Keratinocyte (primary cell): ENCODE data around the gene NXPH3. TPM values are rescaled to one million over a fixed set of nuclear protein-coding genes. Genes with fewer than 3 reads are reported as not detected.

ENCODE experiments used
- DNase-seq: peaks from one replicate; pipeline ENCODE4 v3.0.0-alpha.2; 2011; ENCODE audit warnings: low read depth, missing footprints, low spot score
- FAIRE-seq: peaks from 2 replicates; lab custom pipeline; 2011; peaks lifted over from hg19 to GRCh38; lab: Jason Lieb, UNC
- H2AFZ ChIP-seq: 2 replicates; pipeline ENCODE4 v1.6.0; 2012; ENCODE audit warnings: low read length, control low read depth, inconsistent platforms; ENCODE audit not compliant: control insufficient read depth
- H3K27ac ChIP-seq: 2 replicates; pipeline ENCODE4 v1.5.1; 2011; ENCODE audit warnings: low read length; ENCODE audit not compliant: control insufficient read depth, insufficient read depth
- H3K27me3 ChIP-seq: 3 replicates; pipeline ENCODE4 v1.6.0; 2011; ENCODE audit warnings: low read length; ENCODE audit not compliant: control insufficient read depth, insufficient read depth; ENCODE audit errors: extremely low read depth
- H3K36me3 ChIP-seq, 2 experiments: 2 replicates in 1 of 2; 3 replicates in 1 of 2; pipeline ENCODE4 v1.5.1; 2011; ENCODE audit warnings: low read length in 2 of 2, mild to moderate bottlenecking in 1 of 2; ENCODE audit not compliant: control insufficient read depth in 2 of 2, insufficient read depth in 2 of 2; ENCODE audit errors: extremely low read depth in 1 of 2
- H3K4me1 ChIP-seq: 3 replicates; pipeline ENCODE4 v1.5.1; 2011; ENCODE audit warnings: low read length; ENCODE audit not compliant: control insufficient read depth, insufficient read depth; ENCODE audit errors: extremely low read depth
- H3K4me2 ChIP-seq: 3 replicates; pipeline ENCODE4 v1.6.0; 2011; ENCODE audit warnings: low read depth, low read length; ENCODE audit not compliant: control insufficient read depth, insufficient read depth; ENCODE audit errors: extremely low read depth
- H3K4me3 ChIP-seq, 3 experiments: fragments of 200-600 bp in 1 of 3; sonication (generic) in 1 of 3; 2 replicates in 2 of 3; 3 replicates in 1 of 3; pipeline ENCODE4 v1.5.1; 2011 to 2016; ENCODE audit warnings: low read length in 3 of 3, mild to moderate bottlenecking in 3 of 3, control low read depth in 2 of 3, inconsistent platforms in 1 of 3, low read depth in 1 of 3, mixed read lengths in 1 of 3, mixed run types in 1 of 3, moderate library complexity in 1 of 3; ENCODE audit not compliant: control insufficient read depth in 2 of 3, insufficient read depth in 2 of 3; ENCODE audit errors: extremely low read depth in 1 of 3
- H3K79me2 ChIP-seq: 2 replicates; pipeline ENCODE4 v1.6.0; 2012; ENCODE audit warnings: low read length; ENCODE audit not compliant: control insufficient read depth, insufficient read depth
- H3K9ac ChIP-seq: 3 replicates; pipeline ENCODE4 v1.6.0; 2011; ENCODE audit warnings: low read length; ENCODE audit not compliant: control insufficient read depth, insufficient read depth; ENCODE audit errors: extremely low read depth
- H3K9me1 ChIP-seq: 3 replicates; pipeline ENCODE4 v1.6.0; 2011; ENCODE audit warnings: low read length; ENCODE audit not compliant: control insufficient read depth, insufficient read depth; ENCODE audit errors: extremely low read depth
- H3K9me3 ChIP-seq: 2 replicates; pipeline ENCODE4 v1.5.1; 2012; ENCODE audit warnings: low read depth, low read length; ENCODE audit not compliant: control insufficient read depth
- H4K20me1 ChIP-seq: 3 replicates; pipeline ENCODE4 v1.6.0; 2011; ENCODE audit warnings: low read length; ENCODE audit not compliant: control insufficient read depth, insufficient read depth; ENCODE audit errors: extremely low read depth
- CTCF ChIP-seq, 3 experiments: IDR thresholded peaks in 1 of 3; conservative IDR thresholded peaks in 1 of 3; optimal IDR thresholded peaks in 1 of 3; 2 replicates in 2 of 3; 3 replicates in 1 of 3; pipeline versions ENCODE3 to v1.5.1; 2011; ENCODE audit warnings: low read length in 3 of 3, mild to moderate bottlenecking in 3 of 3, moderate library complexity in 2 of 3, control low read depth in 1 of 3, inconsistent platforms in 1 of 3; ENCODE audit not compliant: insufficient read depth in 2 of 3; ENCODE audit errors: extremely low read depth in 1 of 3
- EZH2 ChIP-seq: IDR thresholded peaks from one replicate; pipeline ENCODE4 v1.6.1; 2012; ENCODE audit warnings: inconsistent platforms, mild to moderate bottlenecking, low read length, moderate library complexity
- dilution Hi-C: fragments of 300-500 bp; cut with MboI; formaldehyde crosslinking; loops from one replicate; pipeline ENCODE4 v1.7.0; 2020; ENCODE audit warnings: low sequenced_read_pairs; ENCODE audit not compliant: extremely low pct_ligation_motif_present
- polyA plus RNA-seq, 5 experiments: library from polyadenylated mRNA; depleted of rRNA in 3 of 5; stranded (reverse) in 3 of 5; stranded (forward) in 1 of 5; unstranded in 1 of 5; fragments of >200 nt; gene quantifications; 1 replicate in 1 of 5; 2 replicates in 3 of 5; 3 replicates in 1 of 5; pipeline versions ENCODE4 v1.2.1 to v1.2.3, GENCODE V29; 2011 to 2012; ENCODE audit warnings: missing spikeins in 2 of 5, low read depth in 1 of 5, low replicate concordance in 1 of 5

NXPH3 gene
- polyA plus RNA-seq, 1 donor (not counting 4 experiments of a cell fraction or from before 2014, with no cell fraction given): 0.12 TPM

GRCh38 chr17:49602783-49603182 is 27.1 kb downstream of the NXPH3 start:
- Histone ChIP-seq H3K9ac (no peak overlapping the region), H3K4me2 (no peak overlapping the region), H3K79me2 (no peaks in the 10 kb centered on the region), H3K27ac (no peak overlapping the region), H3K4me3 (no peak overlapping the region), H3K36me3 (peaks cover 12 to 19% of the 10 kb centered on the region in 2 experiments), H4K20me1 (no peaks in the 10 kb centered on the region), H3K9me1 (no peaks in the 10 kb centered on the region), H2AFZ (no peak overlapping the region), H3K9me3 (no peaks in the 10 kb centered on the region), H3K27me3 (no peaks in the 10 kb centered on the region), H3K4me1 (peaks cover 7% of the 10 kb centered on the region)
- TF ChIP-seq EZH2 (no peak), CTCF (optimal IDR thresholded peaks at IDR 0.05 in 1 of 3, IDR thresholded peaks at IDR 0.05 in 1 of 3, conservative IDR thresholded peaks at IDR 0.05 in 1 of 3; ENCODE audit: extremely low read depth in 1 of 3, insufficient read depth in 2 of 3, low read length in 3 of 3) (no peak)
- FAIRE-seq: no peak
- dilution Hi-C loops: no loop called here
- DNase-seq: no peak

- Histone ChIP-seq H3K9me1 (no peaks in the 10 kb centered on the region), H3K4me3 (no peak overlapping the region), H4K20me1 (no peaks in the 10 kb centered on the region), H2AFZ (no peak overlapping the region), H3K4me2 (no peak overlapping the region), H3K27me3 (no peaks in the 10 kb centered on the region), H3K27ac (no peak overlapping the region), H3K9me3 (no peaks in the 10 kb centered on the region), H3K9ac (no peak overlapping the region), H3K79me2 (no peaks in the 10 kb centered on the region), H3K4me1 (peaks cover 7% of the 10 kb centered on the region), H3K36me3 (peaks cover 12 to 19% of the 10 kb centered on the region in 2 experiments)
- DNase-seq: no peak
- TF ChIP-seq EZH2 (no peak), CTCF (optimal IDR thresholded peaks at IDR 0.05 in 1 of 3, IDR thresholded peaks at IDR 0.05 in 1 of 3, conservative IDR thresholded peaks at IDR 0.05 in 1 of 3; ENCODE audit: extremely low read depth in 1 of 3, insufficient read depth in 2 of 3, low read length in 3 of 3) (no peak)
- no peak for FAIRE-seq
- dilution Hi-C loops: no loop called here
Measured at GRCh38 chr17:49603238-49603637, 27.6 kb downstream of the NXPH3 start.
